GM12874 (cell line): Measurements from ENCODE around the gene RUBCN.

ENCODE experiments used
- CTCF ChIP-seq: IDR thresholded peaks from 2 replicates; pipeline ENCODE4 v1.5.1; 2011; ENCODE audit warnings: low read depth, mild to moderate bottlenecking, control low read depth, low read length, moderate library complexity; ENCODE audit not compliant: insufficient read depth

The RUBCN gene

GRCh38 chr3:197692641-197693040 is 44.1 kb downstream of the RUBCN start:
- no peak for TF ChIP-seq CTCF

- no peak for TF ChIP-seq CTCF
Observed at GRCh38 chr3:197690754-197691153, 46.0 kb downstream of the RUBCN start.

DNA sequence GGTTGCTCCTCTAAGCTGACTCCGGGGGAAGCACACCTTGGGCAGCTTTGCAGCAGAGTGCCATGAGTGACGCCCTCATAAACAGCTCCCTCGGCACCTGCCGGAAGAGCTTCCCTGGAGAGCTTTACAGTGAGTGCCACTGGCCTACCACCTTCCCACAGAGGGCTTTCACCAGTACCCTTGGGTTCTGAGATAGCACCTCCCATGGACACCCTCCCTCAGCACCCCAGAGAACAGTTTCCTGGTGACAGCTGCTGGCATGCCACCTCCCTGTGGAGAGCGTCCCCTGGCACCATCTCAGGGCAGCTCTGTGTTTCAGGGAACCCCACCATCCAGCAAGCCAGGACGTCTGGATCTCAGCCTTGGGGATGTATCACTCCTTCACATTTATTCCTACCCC is 49.1 kb downstream of the RUBCN start:
- TF ChIP-seq CTCF: no peak

- TF ChIP-seq CTCF: no peak
Observed at GRCh38 chr3:197686899-197687298, 49.8 kb downstream of the RUBCN start.

- TF ChIP-seq CTCF: no peak
Observed at GRCh38 chr3:197685546-197685945, 51.2 kb downstream of the RUBCN start.

DNA sequence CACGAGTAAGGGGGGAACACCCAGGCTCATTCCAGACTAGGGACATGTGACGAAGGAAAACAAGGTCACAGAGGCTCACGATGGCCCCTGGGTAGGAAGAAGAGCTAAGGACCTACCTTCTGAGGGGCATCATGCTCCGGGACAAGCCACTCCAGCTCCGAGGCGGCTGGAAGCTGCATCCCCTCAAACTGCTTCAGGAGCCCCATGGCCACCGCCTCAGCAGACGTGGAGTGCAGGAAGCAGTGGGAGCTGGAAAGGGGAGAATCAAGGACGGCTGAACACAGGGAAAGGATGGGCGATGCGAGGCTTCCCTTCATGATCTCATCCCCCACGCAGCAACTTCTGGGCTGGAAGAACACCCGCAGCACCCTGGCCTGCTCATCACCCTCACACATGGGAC is 53.5 kb downstream of the RUBCN start:
- no peak for TF ChIP-seq CTCF

GRCh38 chr3:197682713-197683112 is 54.0 kb downstream of the RUBCN start:
- no peak for TF ChIP-seq CTCF
